Tibial nerve (tissue), 4 donors: ENCODE results near the gene TMEM132D.

Experiments
- EP300 ChIP-seq, 2 donors: sonication (generic); formaldehyde crosslinking; IDR thresholded peaks; one replicate each; pipeline ENCODE4 v1.6.1; 2017; ENCODE audit warnings: antibody characterized with exemption in 2 of 2, mild to moderate bottlenecking in 1 of 2
- TF ChIP-seq, protein P1 (sequence below), 5 experiments: fragments of 200-600 bp in 3 of 5; fragments of 450-650 bp in 2 of 5; sonication (generic) in 3 of 5; IDR thresholded peaks; one replicate each; pipeline ENCODE4 v1.5.1; 2016 to 2019; ENCODE audit warnings: antibody characterized with exemption in 5 of 5, mild to moderate bottlenecking in 3 of 5, moderate library complexity in 2 of 5

DNA sequence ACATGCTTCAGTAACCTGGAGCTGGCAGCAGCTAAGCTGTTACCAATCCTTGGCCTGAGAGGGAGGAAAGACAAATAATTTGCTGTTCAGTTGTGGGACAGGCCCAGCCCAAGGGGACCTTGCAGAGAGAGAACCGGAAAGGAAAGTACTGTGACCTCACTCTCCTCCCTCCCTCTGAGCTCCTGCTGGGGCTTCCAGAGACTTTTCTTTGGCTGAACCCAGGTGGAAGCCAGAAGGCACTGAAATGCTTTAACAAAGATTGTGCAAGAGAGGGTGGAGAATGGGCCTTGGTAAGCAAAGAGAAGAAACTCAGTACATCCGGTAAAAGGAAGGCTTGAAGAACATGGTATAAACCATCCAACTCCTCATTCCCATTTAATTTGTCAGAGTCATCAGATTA, 593.5 kb downstream of the TMEM132D start:
- TF ChIP-seq, protein P1, sequence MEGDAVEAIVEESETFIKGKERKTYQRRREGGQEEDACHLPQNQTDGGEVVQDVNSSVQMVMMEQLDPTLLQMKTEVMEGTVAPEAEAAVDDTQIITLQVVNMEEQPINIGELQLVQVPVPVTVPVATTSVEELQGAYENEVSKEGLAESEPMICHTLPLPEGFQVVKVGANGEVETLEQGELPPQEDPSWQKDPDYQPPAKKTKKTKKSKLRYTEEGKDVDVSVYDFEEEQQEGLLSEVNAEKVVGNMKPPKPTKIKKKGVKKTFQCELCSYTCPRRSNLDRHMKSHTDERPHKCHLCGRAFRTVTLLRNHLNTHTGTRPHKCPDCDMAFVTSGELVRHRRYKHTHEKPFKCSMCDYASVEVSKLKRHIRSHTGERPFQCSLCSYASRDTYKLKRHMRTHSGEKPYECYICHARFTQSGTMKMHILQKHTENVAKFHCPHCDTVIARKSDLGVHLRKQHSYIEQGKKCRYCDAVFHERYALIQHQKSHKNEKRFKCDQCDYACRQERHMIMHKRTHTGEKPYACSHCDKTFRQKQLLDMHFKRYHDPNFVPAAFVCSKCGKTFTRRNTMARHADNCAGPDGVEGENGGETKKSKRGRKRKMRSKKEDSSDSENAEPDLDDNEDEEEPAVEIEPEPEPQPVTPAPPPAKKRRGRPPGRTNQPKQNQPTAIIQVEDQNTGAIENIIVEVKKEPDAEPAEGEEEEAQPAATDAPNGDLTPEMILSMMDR (IDR thresholded peaks at IDR 0.05) = no peak
- TF ChIP-seq EP300 (IDR thresholded peaks at IDR 0.05) = no peak
